Liver (tissue), 9 donors: Measurements from ENCODE around the gene OGG1. TPM values are rescaled to one million over a fixed set of nuclear protein-coding genes. Genes with fewer than 3 reads are reported as not detected.

Experiments
- DNase-seq: peaks from one replicate; pipeline ENCODE4 v3.0.0-alpha.2; 2017; ENCODE audit warnings: low spot score
- H3K27ac ChIP-seq, 2 donors: one replicate each; pipeline ENCODE4 v1.7.0; 2013; ENCODE audit warnings: inconsistent platforms in 2 of 2, low read length in 2 of 2, control low read depth in 1 of 2, low read depth in 1 of 2, mild to moderate bottlenecking in 1 of 2
- H3K27me3 ChIP-seq, 4 donors: one replicate each; pipeline versions ENCODE4 v1.6.1 to v1.7.0; 2013; ENCODE audit warnings: low read length in 3 of 4, inconsistent platforms in 1 of 4, mild to moderate bottlenecking in 1 of 4, moderate library complexity in 1 of 4; ENCODE audit not compliant: control insufficient read depth in 4 of 4, insufficient read depth in 4 of 4
- H3K36me3 ChIP-seq, 4 donors: one replicate each; pipeline versions ENCODE4 v1.6.1 to v1.7.0; 2013; ENCODE audit warnings: low read length in 3 of 4, mild to moderate bottlenecking in 3 of 4, low read depth in 1 of 4, moderate library complexity in 1 of 4; ENCODE audit not compliant: control insufficient read depth in 4 of 4, insufficient read depth in 3 of 4
- H3K4me1 ChIP-seq, 4 donors: one replicate each; pipeline versions ENCODE4 v1.6.1 to v1.7.0; 2013; ENCODE audit warnings: low read length in 3 of 4, mild to moderate bottlenecking in 3 of 4, moderate library complexity in 1 of 4; ENCODE audit not compliant: control insufficient read depth in 4 of 4, insufficient read depth in 4 of 4
- H3K4me3 ChIP-seq, 3 donors: one replicate each; pipeline versions ENCODE4 v1.6.1 to v1.7.0; 2013; ENCODE audit warnings: low read length in 3 of 3, control low read depth in 1 of 3, low read depth in 1 of 3, mild to moderate bottlenecking in 1 of 3
- H3K9ac ChIP-seq, 2 donors: one replicate each; pipeline ENCODE4 v1.7.0; 2013; ENCODE audit warnings: low read length in 2 of 2, mild to moderate bottlenecking in 2 of 2, moderate library complexity in 2 of 2, control low read depth in 1 of 2, low read depth in 1 of 2
- H3K9me3 ChIP-seq, 4 donors: one replicate each; pipeline versions ENCODE4 v1.6.1 to v1.7.0; 2013; ENCODE audit warnings: low read length in 3 of 4; ENCODE audit not compliant: control insufficient read depth in 4 of 4
- ATF3 ChIP-seq: IDR thresholded peaks from 2 replicates; pipeline ENCODE4 v1.6.1; 2016; ENCODE audit warnings: antibody characterized with exemption
- CTCF ChIP-seq: fragments of 150-350 bp; IDR thresholded peaks from 2 replicates; pipeline ENCODE4 v1.5.1; 2017; ENCODE audit warnings: improper control_type of control experiment, low read depth, low read length; ENCODE audit not compliant: missing input control
- EGR1 ChIP-seq, 2 donors: IDR thresholded peaks; 2 replicates each; pipeline ENCODE4 v1.6.1; 2016 to 2018; ENCODE audit warnings: antibody characterized with exemption in 2 of 2, low read depth in 2 of 2
- FOXA1 ChIP-seq: IDR thresholded peaks from 2 replicates; pipeline ENCODE4 v1.6.1; 2016; ENCODE audit warnings: antibody characterized with exemption
- FOXA2 ChIP-seq: IDR thresholded peaks from 2 replicates; pipeline ENCODE4 v1.6.1; 2016; ENCODE audit warnings: antibody characterized with exemption
- GABPA ChIP-seq, 2 donors: IDR thresholded peaks in 1 of 2; conservative IDR thresholded peaks in 1 of 2; 2 replicates each; pipeline ENCODE4 v1.6.1; 2016; ENCODE audit warnings: antibody characterized with exemption in 2 of 2, mild to moderate bottlenecking in 1 of 2, moderate library complexity in 1 of 2
- HNF4A ChIP-seq, 2 donors: conservative IDR thresholded peaks; 2 replicates each; pipeline ENCODE4 v1.6.1; 2016; ENCODE audit warnings: antibody characterized with exemption in 2 of 2, mild to moderate bottlenecking in 2 of 2
- HNF4G ChIP-seq: IDR thresholded peaks from 2 replicates; pipeline ENCODE4 v1.6.1; 2016; ENCODE audit warnings: antibody characterized with exemption
- JUND ChIP-seq, 2 donors: IDR thresholded peaks; 2 replicates each; pipeline ENCODE4 v1.6.1; 2016; ENCODE audit warnings: antibody characterized with exemption in 2 of 2
- MAX ChIP-seq: IDR thresholded peaks from 2 replicates; pipeline ENCODE4 v1.6.1; 2016; ENCODE audit warnings: antibody characterized with exemption
- NR2F2 ChIP-seq: IDR thresholded peaks from 2 replicates; pipeline ENCODE4 v1.6.1; 2016; ENCODE audit warnings: antibody characterized with exemption
- RAD21 ChIP-seq, 2 donors: IDR thresholded peaks; 2 replicates each; pipeline ENCODE4 v1.6.1; 2016; ENCODE audit warnings: antibody characterized with exemption in 2 of 2, mild to moderate bottlenecking in 2 of 2
- SP1 ChIP-seq: IDR thresholded peaks from 2 replicates; pipeline ENCODE4 v1.6.1; 2018; ENCODE audit warnings: antibody characterized with exemption, mild to moderate bottlenecking
- YY1 ChIP-seq: IDR thresholded peaks from 2 replicates; pipeline ENCODE4 v1.6.1; 2016; ENCODE audit warnings: antibody characterized with exemption, mild to moderate bottlenecking
- ZBTB33 ChIP-seq: IDR thresholded peaks from 2 replicates; pipeline ENCODE4 v1.6.1; 2016; ENCODE audit warnings: antibody characterized with exemption
- WGBS: extraction: QIAGEN DNeasy Blood & Tissue Kit; methylation state at CpG from one replicate; pipeline ENCODE4 v1.1.7; 2013; 5-methylcytosine and 5-hydroxymethylcytosine counted together
- polyA plus RNA-seq, 2 donors: library from polyadenylated mRNA; stranded (reverse) in 1 of 2; unstranded in 1 of 2; fragments of 200-250 nt in 1 of 2; fragments of >200 nt in 1 of 2; fragmentation: Nextera tagmentation in 1 of 2; extraction: Ambion mirVana in 1 of 2; gene quantifications; one replicate each; pipeline versions ENCODE4 v1.2.1 to v1.2.3, GENCODE V29; 2013 to 2015
- total RNA-seq, 2 donors: library from RNA; depleted of rRNA; stranded (reverse); fragments of >200 nt; gene quantifications; one replicate each; pipeline ENCODE4 v1.2.3, GENCODE V29; 2014
- donor health status: healthy.
- donor health status: healthy.
- donor health status: healthy.
- donor health status: healthy.
- donor health status: healthy.

The OGG1 gene
- total and polyA plus RNA-seq, 4 donors = 8.9 to 19.8 (median 10.0) TPM

- TF ChIP-seq GABPA (IDR thresholded peaks at IDR 0.05 in 1 of 2, conservative IDR thresholded peaks at IDR 0.05 in 1 of 2) = no peak
- no peak for TF ChIP-seq HNF4A (conservative IDR thresholded peaks at IDR 0.05)
- TF ChIP-seq MAX = no peak
- no peak for TF ChIP-seq SP1
- no peak for TF ChIP-seq FOXA2
- no peak for TF ChIP-seq YY1
- TF ChIP-seq HNF4G = no peak
- no peak for TF ChIP-seq CTCF
- TF ChIP-seq FOXA1 = no peak
- no peak for DNase-seq
- H3K4me1 ChIP-seq = peaks cover 3 to 19% (median 15%) of the 10 kb centered on the region in 4 donors
- H3K27ac ChIP-seq = no peak overlapping the region
- H3K36me3 ChIP-seq = peaks cover 13 to 60% (median 45%) of the 10 kb centered on the region in 4 donors
- H3K9ac ChIP-seq = no peak overlapping the region
- no peaks in the 10 kb centered on the region for H3K27me3 ChIP-seq
- no peaks in the 10 kb centered on the region for H3K9me3 ChIP-seq
- H3K4me3 ChIP-seq = no peak overlapping the region
- 90% methylated on average over 2 of the region's 2 CpGs for WGBS
Measured at GRCh38 chr3:9736831-9737230, 12.9 kb upstream of the OGG1 start.

GRCh38 chr3:9739181-9739580 lies 10.6 kb upstream of the OGG1 start:
- Histone ChIP-seq H3K27ac (no peak overlapping the region), H3K9ac (no peak overlapping the region), H3K36me3 (peaks cover 21 to 84% (median 67%) of the 10 kb centered on the region in 4 donors), H3K27me3 (no peaks in the 10 kb centered on the region), H3K9me3 (no peaks in the 10 kb centered on the region), H3K4me1 (no peaks in the 10 kb centered on the region), H3K4me3 (no peak overlapping the region)
- no peak for DNase-seq
- 95% methylated on average over 15 of the region's 15 CpGs for WGBS
- TF ChIP-seq HNF4G (no peak), MAX (no peak), GABPA (IDR thresholded peaks at IDR 0.05 in 1 of 2, conservative IDR thresholded peaks at IDR 0.05 in 1 of 2) (no peak), CTCF (no peak), JUND (IDR thresholded peaks at IDR 0.05) (no peak), FOXA2 (no peak), HNF4A (conservative IDR thresholded peaks at IDR 0.05) (no peak), EGR1 (IDR thresholded peaks at IDR 0.05; ENCODE audit: low read depth in 2 of 2) (no peak), ZBTB33 (no peak), NR2F2 (no peak), YY1 (no peak), ATF3 (no peak), SP1 (no peak), RAD21 (IDR thresholded peaks at IDR 0.05) (no peak), FOXA1 (no peak)
